HG03342 (cell line): ENCODE results near the gene SNTA1.
"Not testable (repeated sequence)": the region's sequence is repeated elsewhere in the genome, so short reads cannot be mapped to it uniquely, and the experiment has no call there.

Experiments
- ATAC-seq: cut with Tn5 transposase; IDR thresholded peaks from one replicate; pipeline ENCODE4 v1.9.1; 2021; ENCODE audit warnings: mild to moderate bottlenecking, moderate library complexity; ENCODE audit not compliant: unreplicated experiment

Gene SNTA1

GRCh38 chr20:33466303-33466646 lies 22.7 kb upstream of the SNTA1 start:
- no peak for ATAC-seq

- ATAC-seq, result no peak
Measured at GRCh38 chr20:33465481-33466302, 22.1 kb upstream of the SNTA1 start.

GRCh38 chr20:33464759-33465158 lies 21.2 kb upstream of the SNTA1 start:
- not testable (repeated sequence) for ATAC-seq

- no peak for ATAC-seq
Measured at GRCh38 chr20:33463332-33464101, 20.0 kb upstream of the SNTA1 start.

- no peak for ATAC-seq
Measured at GRCh38 chr20:33460711-33461110, 17.1 kb upstream of the SNTA1 start.

GRCh38 chr20:33459599-33459998 lies 16.0 kb upstream of the SNTA1 start:
- ATAC-seq, result no peak

GRCh38 chr20:33456916-33457642 lies 13.5 kb upstream of the SNTA1 start:
- ATAC-seq, result peak; percentile 62

- no peak for ATAC-seq
Measured at GRCh38 chr20:33450867-33451266, 7.3 kb upstream of the SNTA1 start.

- no peak for ATAC-seq
Measured at GRCh38 chr20:33445881-33446625, 2.5 kb upstream of the SNTA1 start.

- no peak for ATAC-seq
Measured at GRCh38 chr20:33444797-33445560, 1.4 kb upstream of the SNTA1 start.

- peak; percentile 22 for ATAC-seq
Measured at GRCh38 chr20:33443006-33443511, 504 bp downstream of the SNTA1 start.

GRCh38 chr20:33442136-33443005 lies 1.2 kb downstream of the SNTA1 start:
- ATAC-seq, result no peak

- ATAC-seq, result no peak
Measured at GRCh38 chr20:33441142-33441955, 2.2 kb downstream of the SNTA1 start.

- not testable (repeated sequence) for ATAC-seq
Measured at GRCh38 chr20:33440562-33440961, 3.0 kb downstream of the SNTA1 start.

GRCh38 chr20:33438481-33438880 lies 5.1 kb downstream of the SNTA1 start:
- ATAC-seq, result no peak

- ATAC-seq, result no peak
Measured at GRCh38 chr20:33437141-33437911, 6.2 kb downstream of the SNTA1 start.

GRCh38 chr20:33434434-33434833 lies 9.1 kb downstream of the SNTA1 start:
- no peak for ATAC-seq
